HEK293T (cell line): ENCODE results near the gene MRPL52.

Source experiments
- ARNT ChIP-seq: fragments of 450-650 bp; IDR thresholded peaks from 2 replicates; pipeline ENCODE4 v1.6.1; 2017; ENCODE audit warnings: mild to moderate bottlenecking
- ELF4 ChIP-seq: fragments of 450-650 bp; IDR thresholded peaks from 2 replicates; pipeline ENCODE4 v1.6.1; 2017; ENCODE audit warnings: antibody characterized with exemption
- FOXA1 ChIP-seq: fragments of 450-650 bp; IDR thresholded peaks from 2 replicates; pipeline ENCODE4 v1.6.1; 2016; ENCODE audit warnings: mild to moderate bottlenecking
- FOXM1 ChIP-seq: fragments of 450-650 bp; IDR thresholded peaks from 2 replicates; pipeline ENCODE4 v1.6.1; 2017; ENCODE audit warnings: mild to moderate bottlenecking, borderline replicate concordance
- HDGF ChIP-seq: fragments of 450-650 bp; IDR thresholded peaks from 2 replicates; pipeline ENCODE4 v1.6.1; 2017; ENCODE audit warnings: antibody characterized with exemption, borderline replicate concordance
- L3MBTL2 ChIP-seq: fragments of 450-650 bp; conservative IDR thresholded peaks from 2 replicates; pipeline ENCODE4 v1.6.1; 2016; ENCODE audit warnings: mild to moderate bottlenecking
- LEF1 ChIP-seq: fragments of 450-650 bp; IDR thresholded peaks from 2 replicates; pipeline ENCODE4 v1.6.1; 2017; ENCODE audit warnings: mild to moderate bottlenecking, borderline replicate concordance
- NFRKB ChIP-seq: fragments of 450-650 bp; IDR thresholded peaks from 2 replicates; pipeline ENCODE4 v1.6.1; 2016; ENCODE audit warnings: mild to moderate bottlenecking, moderate library complexity
- SP1 ChIP-seq: fragments of 450-650 bp; IDR thresholded peaks from 2 replicates; pipeline ENCODE4 v1.6.1; 2017
- TARDBP ChIP-seq: fragments of 450-650 bp; IDR thresholded peaks from 2 replicates; pipeline ENCODE4 v1.6.1; 2016
- TF ChIP-seq, protein P1 (sequence below): fragments of 450-650 bp; IDR thresholded peaks from 2 replicates; pipeline ENCODE4 v1.6.1; 2016

DNA sequence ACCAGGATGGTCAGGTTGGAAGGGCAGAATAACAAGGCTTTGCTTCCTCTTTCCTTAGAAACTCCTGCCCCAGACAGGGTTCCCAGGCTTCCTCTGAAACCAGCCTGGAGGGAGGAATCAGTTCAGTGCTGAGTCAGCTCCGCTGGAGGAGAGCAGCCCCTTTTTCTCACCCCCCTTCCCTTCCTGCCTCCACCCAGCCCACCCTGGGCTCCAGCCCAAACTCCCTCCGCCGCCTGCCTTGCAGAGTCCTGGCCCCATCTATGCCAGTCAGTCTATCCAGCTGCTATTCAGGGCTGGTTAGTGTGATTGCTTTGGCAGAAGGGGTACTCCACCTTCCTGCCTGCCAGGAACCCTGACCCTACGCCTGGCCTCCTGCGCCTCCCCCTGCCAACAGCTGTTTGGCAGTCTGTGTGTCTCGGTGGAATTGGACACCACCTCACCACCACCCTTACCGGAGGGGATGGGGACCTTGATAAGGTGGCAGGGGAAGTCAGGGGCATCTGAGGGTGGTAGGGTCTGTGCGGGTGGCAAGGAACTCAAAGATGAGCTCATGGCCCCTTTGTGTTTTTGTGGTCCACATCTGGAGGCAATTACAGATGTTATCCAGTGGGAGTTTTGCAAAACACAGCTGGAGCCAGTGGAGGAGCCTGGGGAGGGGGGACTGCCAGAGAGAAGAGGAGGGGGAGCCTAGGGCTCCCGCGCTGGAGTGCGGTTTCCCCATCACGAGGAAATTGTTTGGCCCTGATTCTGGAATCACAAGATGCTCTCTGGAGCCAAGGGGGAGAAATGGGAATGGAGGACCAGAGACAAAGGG is 18.9 kb downstream of the MRPL52 start:
- TF ChIP-seq ARNT (no peak), FOXM1 (no peak), LEF1 (no peak), TARDBP (no peak), SP1 (no peak), L3MBTL2 (no peak), NFRKB (no peak), HDGF (no peak), ELF4 (no peak), FOXA1 (no peak)
- TF ChIP-seq, protein P1, sequence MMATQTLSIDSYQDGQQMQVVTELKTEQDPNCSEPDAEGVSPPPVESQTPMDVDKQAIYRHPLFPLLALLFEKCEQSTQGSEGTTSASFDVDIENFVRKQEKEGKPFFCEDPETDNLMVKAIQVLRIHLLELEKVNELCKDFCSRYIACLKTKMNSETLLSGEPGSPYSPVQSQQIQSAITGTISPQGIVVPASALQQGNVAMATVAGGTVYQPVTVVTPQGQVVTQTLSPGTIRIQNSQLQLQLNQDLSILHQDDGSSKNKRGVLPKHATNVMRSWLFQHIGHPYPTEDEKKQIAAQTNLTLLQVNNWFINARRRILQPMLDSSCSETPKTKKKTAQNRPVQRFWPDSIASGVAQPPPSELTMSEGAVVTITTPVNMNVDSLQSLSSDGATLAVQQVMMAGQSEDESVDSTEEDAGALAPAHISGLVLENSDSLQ = no peak
